Measurements from ENCODE around the gene NUP62. TPM values are rescaled to one million over a fixed set of nuclear protein-coding genes. Genes with fewer than 3 reads are reported as not detected.

Gene NUP62
- total and polyA plus RNA-seq, 2 of the 4 experiments (the other 2 are of a cell fraction): 21.3 to 29.7 TPM

- H3K18ac ChIP-seq (ENCODE audit: low read depth, low read length): no peak overlapping the region
- dilution Hi-C loops (cut with HindIII; ENCODE audit: low sequenced_read_pairs, unreplicated experiment): no loop called here
- no peak overlapping the region for H3K23ac ChIP-seq (ENCODE audit: low read depth, low read length)
- H3K4me1 ChIP-seq (ENCODE audit: control insufficient read depth, insufficient read depth, low read length): peaks cover 10% of the 10 kb centered on the region
- ATAC-seq (ENCODE audit: low read depth): no peak
- no peak overlapping the region for H3K27ac ChIP-seq (ENCODE audit: insufficient read depth, low read length)
- peaks cover 8% of the 10 kb centered on the region; the same call in 1 of the 2 replicates for H3K27me3 ChIP-seq (ENCODE audit: control insufficient read depth, insufficient read depth, low read length)
- intact Hi-C loops (cut with micrococcal nuclease): no loop called here
- no peak overlapping the region for H2BK120ac ChIP-seq (ENCODE audit: low read depth, low read length)
- peak overlapping the region; percentile 63 for H2AFZ ChIP-seq (replicated peaks; ENCODE audit: low read length, poor library complexity)
- no peaks in the 10 kb centered on the region for H3K79me1 ChIP-seq (ENCODE audit: low read depth in 1 of 2, low read length in 2 of 2)
- no CpG with 5 or more reads among the region's 1 CpG for WGBS, 2 experiments (ENCODE audit: extremely low coverage in 2 of 2, insufficient read length in 1 of 2)
- H2AK5ac ChIP-seq (ENCODE audit: low read depth, low read length): no peak overlapping the region
- no peak overlapping the region for H3K56ac ChIP-seq (ENCODE audit: extremely low read depth, insufficient read depth, low read length)
- H4K20me1 ChIP-seq (ENCODE audit: insufficient read depth, low read length): no peaks in the 10 kb centered on the region
- H2BK15ac ChIP-seq (ENCODE audit: low read depth, low read length): no peak overlapping the region
- H4K91ac ChIP-seq (ENCODE audit: insufficient read depth, low read depth, low read length): no peak overlapping the region
- H3K4me3 ChIP-seq (ENCODE audit: insufficient read depth, low read depth, low read length): no peak overlapping the region
- no peak for TF ChIP-seq RAD21 (IDR thresholded peaks at IDR 0.05; ENCODE audit: low read length)
- TF ChIP-seq FOS (IDR thresholded peaks at IDR 0.05; ENCODE audit: low read depth, low read length): no peak
- no peak for TF ChIP-seq RFX5 (IDR thresholded peaks at IDR 0.05; ENCODE audit: low read depth, low read length)
- TF ChIP-seq SMC3 (IDR thresholded peaks at IDR 0.05; ENCODE audit: low read depth, low read length): no peak
- no peak for TF ChIP-seq MXI1 (IDR thresholded peaks at IDR 0.05; ENCODE audit: borderline replicate concordance, low read depth, low read length)
- TF ChIP-seq, protein P1, sequence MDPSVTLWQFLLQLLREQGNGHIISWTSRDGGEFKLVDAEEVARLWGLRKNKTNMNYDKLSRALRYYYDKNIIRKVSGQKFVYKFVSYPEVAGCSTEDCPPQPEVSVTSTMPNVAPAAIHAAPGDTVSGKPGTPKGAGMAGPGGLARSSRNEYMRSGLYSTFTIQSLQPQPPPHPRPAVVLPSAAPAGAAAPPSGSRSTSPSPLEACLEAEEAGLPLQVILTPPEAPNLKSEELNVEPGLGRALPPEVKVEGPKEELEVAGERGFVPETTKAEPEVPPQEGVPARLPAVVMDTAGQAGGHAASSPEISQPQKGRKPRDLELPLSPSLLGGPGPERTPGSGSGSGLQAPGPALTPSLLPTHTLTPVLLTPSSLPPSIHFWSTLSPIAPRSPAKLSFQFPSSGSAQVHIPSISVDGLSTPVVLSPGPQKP (IDR thresholded peaks at IDR 0.05; ENCODE audit: borderline replicate concordance, low read depth, low read length): no peak
- TF ChIP-seq RCOR1 (IDR thresholded peaks at IDR 0.05; ENCODE audit: insufficient replicate concordance, low read length): no peak
- no peak for DNase-seq
- BruUV-seq (replicated peaks): no TSS peak
- H4K5ac ChIP-seq (ENCODE audit: low read depth, low read length): no peak overlapping the region
- no peak overlapping the region for H3K14ac ChIP-seq (replicated peaks; ENCODE audit: low read depth, low read length)
- H2BK5ac ChIP-seq (ENCODE audit: low read depth, low read length, poor library complexity, severe bottlenecking): no peak overlapping the region
- no peak overlapping the region for H4K8ac ChIP-seq (ENCODE audit: low read depth in 2 of 2, low read length in 2 of 2)
- no peak overlapping the region for H3K4ac ChIP-seq (ENCODE audit: low read depth, low read length)
- ChIA-PET POLR2A (ENCODE audit: unreplicated experiment) (no interaction called here), CTCF (no interaction called here)
- peaks cover 2% of the 10 kb centered on the region; the same call in 1 of the 2 replicates for H3K36me3 ChIP-seq (ENCODE audit: control insufficient read depth, insufficient read depth, low read length)
- in situ Hi-C loops (cut with MboI; ENCODE audit: low sequenced_read_pairs): no loop called here
- H2AK9ac ChIP-seq (replicated peaks; ENCODE audit: low read depth, low read length, poor library complexity): peak overlapping the region; percentile 42
- H3K9me3 ChIP-seq (ENCODE audit: control insufficient read depth, insufficient read depth, low read length): no peaks in the 10 kb centered on the region
- no peak overlapping the region for H3K9ac ChIP-seq (ENCODE audit: low read depth, low read length)
- no peak overlapping the region for H2BK20ac ChIP-seq (ENCODE audit: low read depth, low read length)
- no peaks in the 10 kb centered on the region for H3K9me1 ChIP-seq (ENCODE audit: insufficient read depth, low read length)
- H3K4me2 ChIP-seq (ENCODE audit: low read depth, low read length): no peak overlapping the region
These were observed 36.6 kb downstream of the NUP62 start for GRCh38 chr19:49892716-49893115.
